MCF 10A (cell line): ENCODE data around the gene TMEM123. TPM values are rescaled to one million over a fixed set of nuclear protein-coding genes. Genes with fewer than 3 reads are reported as not detected.

Experiments
- BruUV-seq: library from RNA; stranded (reverse); fragments of 400-500 nt; replicated peaks from 2 replicates; lab custom pipeline; 2021; lab: Mats Ljungman, UMichigan
- CTCF ChIA-PET: fragments of 300-600 bp; sonication (Branson Sonifier 250); formaldehyde crosslinking; extraction: SDS; loops from one replicate; lab custom pipeline; 2021; ENCODE audit warnings: antibody characterized with exemption, inconsistent platforms; lab: Yijun Ruan, JAX
- POLR2A ChIA-PET: fragments of 300-600, 350-650 bp; sonication (Branson Sonifier 250); formaldehyde crosslinking; extraction: SDS; loops from one replicate; lab custom pipeline; 2020; ENCODE audit warnings: antibody characterized with exemption, inconsistent platforms; lab: Yijun Ruan, JAX
- DNase-seq: peaks from one replicate; pipeline ENCODE4 v3.0.0-alpha.2; 2018; ENCODE audit not compliant: unreplicated experiment
- H3K27ac Mint-ChIP-seq: one replicate; pipeline ENCODE4 v1.8.0; 2022; ENCODE audit warnings: mild to moderate bottlenecking, low read depth, mixed read lengths; ENCODE audit not compliant: unreplicated experiment
- H3K27me3 Mint-ChIP-seq: one replicate; pipeline ENCODE4 v1.8.0; 2022; ENCODE audit warnings: mixed read lengths; ENCODE audit not compliant: insufficient read depth, unreplicated experiment
- H3K36me3 Mint-ChIP-seq: one replicate; pipeline ENCODE4 v1.8.0; 2022; ENCODE audit warnings: mild to moderate bottlenecking, moderate library complexity, mixed read lengths; ENCODE audit not compliant: insufficient read depth, unreplicated experiment
- H3K4me1 Mint-ChIP-seq: one replicate; pipeline ENCODE4 v1.8.0; 2022; ENCODE audit warnings: mixed read lengths; ENCODE audit not compliant: insufficient read depth, unreplicated experiment
- H3K4me3 Mint-ChIP-seq: one replicate; pipeline ENCODE4 v1.8.0; 2022; ENCODE audit warnings: mild to moderate bottlenecking, moderate library complexity, mixed read lengths; ENCODE audit not compliant: unreplicated experiment
- H3K9me3 Mint-ChIP-seq: one replicate; pipeline ENCODE4 v1.8.0; 2022; ENCODE audit warnings: mixed read lengths; ENCODE audit not compliant: unreplicated experiment
- intact Hi-C: fragments of 100-400 bp; cut with micrococcal nuclease; formaldehyde crosslinking; loops from 2 replicates; pipeline ENCODE4 v1.14.1; 2022
- total RNA-seq: library from RNA; stranded (reverse); gene quantifications from 2 replicates; pipeline ENCODE4 v1.2.3, GENCODE V29; 2022
- TF ChIP-seq, protein P1 (sequence below): fragments of 200-600 bp; IDR thresholded peaks from one replicate; pipeline ENCODE4 v1.8.0; 2022; ENCODE audit warnings: antibody characterized with exemption, mild to moderate bottlenecking; ENCODE audit not compliant: unreplicated experiment

The TMEM123 gene
- total RNA-seq, 1 experiment from 2014 or later, result 134 TPM

- ChIA-PET CTCF (interaction anchor here (0.8 to 2.0 kb wide), 3 partner anchors 9 to 176 kb away, joined by 3 to 10 read pairs (median 4); no protein-coding TSS in a partner anchor), POLR2A (no interaction called here)
- no peak overlapping the region for H3K4me3 Mint-ChIP-seq
- H3K9me3 Mint-ChIP-seq, result peaks cover 7% of the 10 kb centered on the region
- TF ChIP-seq, protein P1, sequence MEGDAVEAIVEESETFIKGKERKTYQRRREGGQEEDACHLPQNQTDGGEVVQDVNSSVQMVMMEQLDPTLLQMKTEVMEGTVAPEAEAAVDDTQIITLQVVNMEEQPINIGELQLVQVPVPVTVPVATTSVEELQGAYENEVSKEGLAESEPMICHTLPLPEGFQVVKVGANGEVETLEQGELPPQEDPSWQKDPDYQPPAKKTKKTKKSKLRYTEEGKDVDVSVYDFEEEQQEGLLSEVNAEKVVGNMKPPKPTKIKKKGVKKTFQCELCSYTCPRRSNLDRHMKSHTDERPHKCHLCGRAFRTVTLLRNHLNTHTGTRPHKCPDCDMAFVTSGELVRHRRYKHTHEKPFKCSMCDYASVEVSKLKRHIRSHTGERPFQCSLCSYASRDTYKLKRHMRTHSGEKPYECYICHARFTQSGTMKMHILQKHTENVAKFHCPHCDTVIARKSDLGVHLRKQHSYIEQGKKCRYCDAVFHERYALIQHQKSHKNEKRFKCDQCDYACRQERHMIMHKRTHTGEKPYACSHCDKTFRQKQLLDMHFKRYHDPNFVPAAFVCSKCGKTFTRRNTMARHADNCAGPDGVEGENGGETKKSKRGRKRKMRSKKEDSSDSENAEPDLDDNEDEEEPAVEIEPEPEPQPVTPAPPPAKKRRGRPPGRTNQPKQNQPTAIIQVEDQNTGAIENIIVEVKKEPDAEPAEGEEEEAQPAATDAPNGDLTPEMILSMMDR, result no peak
- no peak overlapping the region for H3K27ac Mint-ChIP-seq
- no peak for DNase-seq
- BruUV-seq, result no TSS peak
- no peaks in the 10 kb centered on the region for H3K27me3 Mint-ChIP-seq
- peaks cover 33% of the 10 kb centered on the region for H3K4me1 Mint-ChIP-seq
- intact Hi-C loops, result no loop called here
- peaks cover 14% of the 10 kb centered on the region for H3K36me3 Mint-ChIP-seq
These were observed 37.2 kb downstream of the TMEM123 start for GRCh38 chr11:102415304-102415916.

GRCh38 chr11:102414559-102414958 lies 38.0 kb downstream of the TMEM123 start:
- DNase-seq, result no peak
- no TSS peak for BruUV-seq
- intact Hi-C loops, result no loop called here
- Mint-ChIP-seq H3K9me3 (peaks cover 7% of the 10 kb centered on the region), H3K4me3 (no peak overlapping the region), H3K27ac (no peak overlapping the region), H3K27me3 (no peaks in the 10 kb centered on the region), H3K36me3 (peaks cover 17% of the 10 kb centered on the region), H3K4me1 (peaks cover 29% of the 10 kb centered on the region)
- CTCF ChIA-PET, result interaction anchor here (1.5 kb wide), 1 partner anchor 24 kb away, joined by 10 read pairs; no protein-coding TSS in a partner anchor
- TF ChIP-seq, protein P1, result no peak
- POLR2A ChIA-PET, result interaction anchor here (0.5 kb wide), 1 partner anchor 99 kb away, joined by 3 read pairs; no protein-coding TSS in a partner anchor

GRCh38 chr11:102413497-102413896 lies 39.1 kb downstream of the TMEM123 start:
- no TSS peak for BruUV-seq
- POLR2A ChIA-PET, result interaction anchor here (0.7 to 1.8 kb wide), 3 partner anchors 25 to 66 kb away, joined by 3 to 4 read pairs (median 3); no protein-coding TSS in a partner anchor
- Mint-ChIP-seq H3K27ac (no peak overlapping the region), H3K4me3 (no peak overlapping the region), H3K36me3 (peaks cover 26% of the 10 kb centered on the region), H3K9me3 (peaks cover 7% of the 10 kb centered on the region), H3K4me1 (peaks cover 19% of the 10 kb centered on the region), H3K27me3 (no peaks in the 10 kb centered on the region)
- CTCF ChIA-PET, result interaction anchor here (0.6 to 1.5 kb wide), 3 partner anchors 15 to 200 kb away, joined by 3 to 10 read pairs (median 4); no protein-coding TSS in a partner anchor
- intact Hi-C loops, result no loop called here
- no peak for DNase-seq
- TF ChIP-seq, protein P1, result no peak

DNA sequence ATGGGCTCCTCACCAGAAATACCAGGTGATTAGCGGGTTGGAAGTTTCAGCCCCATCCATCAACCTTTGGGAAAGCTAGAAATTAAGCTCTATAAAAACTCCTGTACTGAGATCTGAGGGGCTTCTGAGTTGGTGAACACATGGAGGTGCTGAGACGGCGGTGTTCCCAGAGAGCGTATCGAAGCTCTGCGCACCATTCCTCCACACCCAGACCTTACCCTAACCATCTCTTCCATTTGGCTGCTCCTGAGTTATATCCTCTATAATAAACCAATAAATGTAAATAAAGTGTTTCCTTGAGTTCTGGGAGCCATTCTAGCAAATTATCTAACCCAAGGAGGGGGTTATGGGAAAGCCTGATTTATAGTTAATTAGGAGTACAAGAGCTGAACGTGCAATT lies 41.4 kb downstream of the TMEM123 start:
- POLR2A ChIA-PET, result no interaction called here
- H3K27ac Mint-ChIP-seq, result peak overlapping the region; percentile 18
- peaks cover 7% of the 10 kb centered on the region for H3K9me3 Mint-ChIP-seq
- H3K4me1 Mint-ChIP-seq, result peaks cover 19% of the 10 kb centered on the region
- no peak overlapping the region for H3K4me3 Mint-ChIP-seq
- H3K27me3 Mint-ChIP-seq, result no peaks in the 10 kb centered on the region
- peaks cover 31% of the 10 kb centered on the region for H3K36me3 Mint-ChIP-seq
- CTCF ChIA-PET, result interaction anchor here (0.7 to 1.5 kb wide), 2 partner anchors 12 to 20 kb away, joined by 4 to 7 read pairs; no protein-coding TSS in a partner anchor
- DNase-seq, result no peak
- intact Hi-C loops, result no loop called here
- BruUV-seq, result no TSS peak
- TF ChIP-seq, protein P1, result no peak
